GM12874 (cell line): ENCODE data around the gene CORO2B.

ENCODE experiments used
- TF ChIP-seq, protein P1 (sequence below): IDR thresholded peaks from 2 replicates; pipeline ENCODE4 v1.5.1; 2011; ENCODE audit warnings: low read depth, mild to moderate bottlenecking, control low read depth, low read length, moderate library complexity; ENCODE audit not compliant: insufficient read depth

Gene CORO2B, protein sequence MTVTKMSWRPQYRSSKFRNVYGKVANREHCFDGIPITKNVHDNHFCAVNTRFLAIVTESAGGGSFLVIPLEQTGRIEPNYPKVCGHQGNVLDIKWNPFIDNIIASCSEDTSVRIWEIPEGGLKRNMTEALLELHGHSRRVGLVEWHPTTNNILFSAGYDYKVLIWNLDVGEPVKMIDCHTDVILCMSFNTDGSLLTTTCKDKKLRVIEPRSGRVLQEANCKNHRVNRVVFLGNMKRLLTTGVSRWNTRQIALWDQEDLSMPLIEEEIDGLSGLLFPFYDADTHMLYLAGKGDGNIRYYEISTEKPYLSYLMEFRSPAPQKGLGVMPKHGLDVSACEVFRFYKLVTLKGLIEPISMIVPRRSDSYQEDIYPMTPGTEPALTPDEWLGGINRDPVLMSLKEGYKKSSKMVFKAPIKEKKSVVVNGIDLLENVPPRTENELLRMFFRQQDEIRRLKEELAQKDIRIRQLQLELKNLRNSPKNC

DNA sequence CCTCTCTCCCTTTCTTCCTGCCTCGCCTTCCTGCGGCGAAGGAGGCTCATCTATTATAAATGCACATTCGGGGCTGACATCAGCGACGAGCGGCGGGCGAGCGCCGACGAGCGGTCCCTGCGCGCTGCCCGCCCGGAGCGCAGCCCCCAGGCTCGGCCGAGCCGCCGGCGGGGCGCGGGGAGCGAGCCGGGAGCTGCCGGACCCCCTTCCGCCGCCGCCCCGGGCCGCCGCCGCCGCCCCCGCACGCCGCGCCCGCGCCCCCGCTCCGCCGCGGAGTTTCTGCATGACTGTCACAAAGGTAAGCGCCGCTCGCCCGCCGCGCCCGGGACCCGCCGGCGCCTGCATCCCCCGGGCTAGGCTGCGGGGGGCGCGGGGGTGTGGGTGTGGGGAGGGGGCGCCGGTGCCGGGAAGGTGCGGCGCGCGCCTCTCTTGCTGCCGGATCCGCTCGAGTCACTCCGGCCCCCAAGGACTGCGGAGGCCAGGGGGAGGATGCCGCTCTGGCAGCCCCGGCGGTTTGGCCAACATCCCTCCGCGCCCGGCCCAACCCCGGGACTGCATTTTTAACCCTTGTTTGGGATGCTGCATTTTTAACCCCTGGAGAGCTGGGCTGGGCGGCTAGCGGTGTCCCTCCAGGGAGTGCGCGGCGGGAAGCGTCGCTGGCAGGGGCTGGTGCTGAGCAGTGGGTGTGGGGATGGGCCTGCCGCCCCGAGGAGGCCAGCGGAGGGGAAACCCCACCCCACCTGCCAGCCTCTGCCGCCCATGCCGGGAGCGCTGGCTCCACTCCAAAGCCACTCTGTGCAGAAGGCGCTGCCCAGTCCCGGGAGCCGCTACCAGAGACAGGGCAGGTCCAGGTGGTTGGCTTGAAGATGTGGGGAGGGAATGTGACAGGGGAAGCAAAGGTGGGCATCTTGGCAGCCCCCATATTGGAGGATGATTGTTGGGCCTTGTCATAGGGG, at the start of gene CORO2B:
Gene CORO2B (plus strand): TSS at position 14 of the 956 bp plus-strand sequence. CDS start 270 bp downstream, at position 284.
- TF ChIP-seq, protein P1, sequence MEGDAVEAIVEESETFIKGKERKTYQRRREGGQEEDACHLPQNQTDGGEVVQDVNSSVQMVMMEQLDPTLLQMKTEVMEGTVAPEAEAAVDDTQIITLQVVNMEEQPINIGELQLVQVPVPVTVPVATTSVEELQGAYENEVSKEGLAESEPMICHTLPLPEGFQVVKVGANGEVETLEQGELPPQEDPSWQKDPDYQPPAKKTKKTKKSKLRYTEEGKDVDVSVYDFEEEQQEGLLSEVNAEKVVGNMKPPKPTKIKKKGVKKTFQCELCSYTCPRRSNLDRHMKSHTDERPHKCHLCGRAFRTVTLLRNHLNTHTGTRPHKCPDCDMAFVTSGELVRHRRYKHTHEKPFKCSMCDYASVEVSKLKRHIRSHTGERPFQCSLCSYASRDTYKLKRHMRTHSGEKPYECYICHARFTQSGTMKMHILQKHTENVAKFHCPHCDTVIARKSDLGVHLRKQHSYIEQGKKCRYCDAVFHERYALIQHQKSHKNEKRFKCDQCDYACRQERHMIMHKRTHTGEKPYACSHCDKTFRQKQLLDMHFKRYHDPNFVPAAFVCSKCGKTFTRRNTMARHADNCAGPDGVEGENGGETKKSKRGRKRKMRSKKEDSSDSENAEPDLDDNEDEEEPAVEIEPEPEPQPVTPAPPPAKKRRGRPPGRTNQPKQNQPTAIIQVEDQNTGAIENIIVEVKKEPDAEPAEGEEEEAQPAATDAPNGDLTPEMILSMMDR, result no peak

DNA sequence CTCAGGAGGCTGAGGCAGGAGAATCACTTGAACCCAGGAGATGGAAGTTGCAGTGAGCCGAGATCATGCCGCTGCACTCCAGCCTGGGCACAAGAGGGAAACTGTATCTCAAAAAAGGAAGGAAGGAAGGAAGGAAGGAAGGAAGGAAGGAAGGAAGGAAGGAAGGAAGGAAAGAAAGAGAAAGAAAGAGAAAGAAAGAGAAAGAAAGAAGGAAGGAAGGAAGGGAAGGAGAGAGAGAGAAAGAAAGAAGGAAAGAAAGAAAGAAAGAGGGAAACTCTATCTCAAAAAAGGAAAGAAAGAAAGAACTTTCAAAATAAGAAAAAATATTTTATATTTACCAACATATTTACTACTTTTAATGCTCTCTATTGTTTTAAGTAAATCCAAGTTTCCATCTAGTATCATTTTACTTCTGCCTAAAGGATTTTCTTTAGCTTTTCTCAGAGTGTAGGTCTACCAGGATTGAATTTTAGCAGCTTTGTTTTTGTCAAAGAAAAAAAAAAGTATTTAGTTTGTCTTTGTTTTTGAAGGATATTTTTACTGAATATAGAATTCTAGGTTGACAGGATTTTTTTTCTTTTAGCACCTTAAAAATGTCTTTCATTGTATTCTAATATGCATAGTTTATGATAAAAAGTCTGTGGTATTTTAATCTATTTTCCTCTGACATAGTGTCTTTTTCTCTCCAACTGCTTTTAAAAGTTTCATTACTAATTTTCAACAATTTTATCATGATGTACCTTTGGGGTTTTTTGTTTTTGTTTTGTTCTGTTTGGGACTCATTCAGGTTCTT, 47.2 kb upstream of the CORO2B start:
- TF ChIP-seq, protein P1, result no peak

DNA sequence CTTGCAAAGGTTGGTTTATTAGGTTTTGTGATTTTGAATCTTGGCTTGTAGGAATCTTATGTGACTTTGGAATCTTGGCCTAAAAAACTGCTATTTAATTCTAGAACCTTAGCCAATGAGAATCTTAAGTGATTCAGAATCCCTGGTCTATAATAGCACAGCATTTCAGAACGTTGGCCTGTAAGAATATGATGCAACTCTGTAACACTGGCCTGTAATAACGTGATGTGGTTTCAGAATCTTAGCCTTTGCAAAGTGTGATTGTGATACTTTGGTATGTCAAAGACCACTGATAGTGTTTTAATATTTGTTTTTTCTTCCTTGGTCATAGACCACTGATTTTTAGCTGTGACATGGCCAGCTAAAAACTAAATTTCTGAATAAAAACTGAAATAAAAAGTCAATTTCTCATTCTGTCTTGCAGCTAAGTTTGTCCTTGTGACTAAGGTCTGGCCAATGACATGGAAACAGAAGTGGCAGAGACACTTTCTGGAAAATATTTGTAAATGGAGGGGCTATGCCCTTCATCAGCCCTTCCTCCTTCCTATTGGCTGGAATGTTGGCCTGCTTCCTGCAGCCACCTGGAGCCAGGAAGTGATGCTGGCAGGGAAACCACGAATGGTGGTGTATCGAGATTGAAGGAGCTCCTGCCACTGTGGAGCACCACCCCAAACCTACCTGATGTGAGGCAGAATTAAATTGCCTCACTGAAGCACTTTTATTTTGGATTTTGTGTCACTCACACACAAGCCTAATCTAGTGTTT, 42.3 kb upstream of the CORO2B start:
- TF ChIP-seq, protein P1, result no peak

DNA sequence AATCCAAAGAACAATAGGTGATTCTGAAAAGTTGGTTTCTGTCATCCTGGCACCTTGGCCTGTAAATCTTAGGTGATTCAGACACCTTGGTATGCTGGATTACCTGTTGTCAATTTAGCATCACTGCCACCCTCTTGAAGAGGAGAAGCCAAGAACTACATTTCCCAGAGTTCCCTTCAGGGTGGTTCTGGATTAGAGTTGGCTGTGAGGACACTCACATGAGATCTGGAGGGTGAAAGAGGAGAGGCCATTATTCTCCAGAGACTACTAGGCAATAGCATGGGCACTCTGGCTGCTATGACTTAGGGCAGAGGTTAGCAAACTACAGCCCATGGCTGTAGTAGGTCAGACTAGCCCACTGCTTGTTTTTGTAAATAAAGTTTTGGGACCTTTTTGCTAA, 41.7 kb upstream of the CORO2B start:
- TF ChIP-seq, protein P1, result no peak

DNA sequence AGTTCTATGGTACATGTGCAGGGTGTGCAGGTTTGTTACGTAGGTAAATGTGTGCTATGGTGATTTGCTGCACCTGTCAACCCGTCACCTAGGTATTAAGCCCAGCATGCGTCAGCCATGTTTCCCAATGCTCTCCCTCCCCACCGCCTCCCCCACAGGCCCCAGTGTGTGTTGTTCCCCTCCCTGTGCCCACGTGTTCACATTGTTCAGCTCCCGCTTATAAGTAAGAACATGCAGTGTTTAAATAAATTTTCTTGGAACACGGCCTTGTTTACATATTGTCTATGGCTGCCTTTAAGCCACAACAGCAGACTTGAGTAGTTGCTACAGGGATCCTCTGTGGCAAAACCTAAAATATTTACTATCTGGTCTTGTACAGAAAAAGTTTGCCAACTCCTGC, 41.3 kb upstream of the CORO2B start:
- TF ChIP-seq, protein P1, result no peak

DNA sequence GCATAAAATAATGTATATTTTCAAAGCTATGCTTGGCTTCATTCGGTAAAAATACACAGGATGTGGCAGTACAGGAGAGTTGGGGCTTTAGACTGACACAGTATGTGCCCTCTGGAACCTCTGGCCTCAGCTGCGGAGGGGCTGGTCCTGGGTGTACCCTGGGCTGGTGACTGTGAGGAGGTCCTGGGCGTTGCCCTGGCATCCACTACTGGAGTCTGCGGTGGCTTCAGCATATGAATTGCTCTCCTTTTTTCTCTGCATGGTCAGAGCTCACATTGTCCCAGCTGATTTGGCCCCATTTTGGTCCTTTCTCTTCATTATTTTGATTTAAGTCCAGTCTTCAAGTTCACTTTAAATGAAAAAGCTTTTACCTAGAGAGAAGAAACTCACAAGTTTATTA, 40.5 kb upstream of the CORO2B start:
- TF ChIP-seq, protein P1, result no peak
